SK-N-SH treated with all-trans-retinoic acid at 6 μM for 48 hours (cell line): ENCODE measurements around the gene RIMBP2.

Experiments used
- ATAC-seq: fragments of 200-7000 bp; cut with Tn5 transposase; 3 replicates; pipeline ENCODE4 v1.9.1; 2020; ENCODE audit warnings: mild to moderate bottlenecking, moderate library complexity
- ARNTL ChIP-seq: fragments of 450-650 bp; formaldehyde crosslinking; IDR thresholded peaks from 2 replicates; pipeline ENCODE4 v1.5.0; 2020; ENCODE audit warnings: low read depth, mild to moderate bottlenecking, moderate library complexity, borderline replicate concordance
- BACH2 ChIP-seq: fragments of 250-450 bp; sonication (Bioruptor Pico); IDR thresholded peaks from 2 replicates; pipeline ENCODE4 v1.9.0; 2021; ENCODE audit warnings: mild to moderate bottlenecking, borderline replicate concordance
- CREB5 ChIP-seq: fragments of 250-450 bp; sonication (Bioruptor Pico); IDR thresholded peaks from 2 replicates; pipeline ENCODE4 v1.5.1; 2020; ENCODE audit warnings: low read depth, mild to moderate bottlenecking, moderate library complexity
- CSDC2 ChIP-seq: fragments of 250-450 bp; sonication (Bioruptor Pico); IDR thresholded peaks from 2 replicates; pipeline ENCODE4 v1.5.0; 2020; ENCODE audit warnings: mild to moderate bottlenecking, moderate library complexity
- CSRNP3 ChIP-seq: fragments of 250-450 bp; sonication (Bioruptor Pico); IDR thresholded peaks from 2 replicates; pipeline ENCODE4 v1.5.1; 2021; ENCODE audit warnings: mild to moderate bottlenecking, moderate library complexity
- ESRRG ChIP-seq: fragments of 250-450 bp; sonication (Bioruptor Pico); IDR thresholded peaks from 2 replicates; pipeline ENCODE4 v1.6.1; 2021; ENCODE audit warnings: mild to moderate bottlenecking
- GLIS3 ChIP-seq: fragments of 250-450 bp; sonication (Bioruptor Pico); IDR thresholded peaks from 2 replicates; pipeline ENCODE4 v1.5.0; 2020; ENCODE audit warnings: mild to moderate bottlenecking, moderate library complexity
- ISL1 ChIP-seq: fragments of 250-450 bp; sonication (Bioruptor Pico); IDR thresholded peaks from 2 replicates; pipeline ENCODE4 v2.1.2; 2022; ENCODE audit warnings: mild to moderate bottlenecking, moderate library complexity
- OSR1 ChIP-seq: fragments of 250-450 bp; sonication (Bioruptor Pico); IDR thresholded peaks from 2 replicates; pipeline ENCODE4 v1.8.0; 2022; ENCODE audit warnings: moderate library complexity, mild to moderate bottlenecking, inconsistent platforms
- PATZ1 ChIP-seq: fragments of 250-450 bp; sonication (Bioruptor Pico); IDR thresholded peaks from 2 replicates; pipeline ENCODE4 v1.8.0; 2020; ENCODE audit warnings: mild to moderate bottlenecking, moderate library complexity, borderline replicate concordance
- POU6F1 ChIP-seq: fragments of 250-450 bp; sonication (Bioruptor Pico); IDR thresholded peaks from 2 replicates; pipeline ENCODE4 v1.8.0; 2021; ENCODE audit warnings: low read depth, mild to moderate bottlenecking, moderate library complexity, borderline replicate concordance
- PPARA ChIP-seq: fragments of 250-450 bp; sonication (Bioruptor Pico); IDR thresholded peaks from 2 replicates; pipeline ENCODE4 v1.5.0; 2020; ENCODE audit warnings: mild to moderate bottlenecking, borderline replicate concordance
- RARB ChIP-seq: fragments of 250-450 bp; sonication (Bioruptor Pico); IDR thresholded peaks from 2 replicates; pipeline ENCODE4 v1.8.0; 2021; ENCODE audit warnings: mild to moderate bottlenecking, moderate library complexity
- TCF4 ChIP-seq: fragments of 250-450 bp; sonication (Bioruptor Pico); IDR thresholded peaks from 2 replicates; pipeline ENCODE4 v1.8.0; 2021; ENCODE audit warnings: mild to moderate bottlenecking, moderate library complexity, borderline replicate concordance
- TOX ChIP-seq: fragments of 250-450 bp; sonication (Bioruptor Pico); IDR thresholded peaks from 2 replicates; pipeline ENCODE4 v1.8.0; 2021; ENCODE audit warnings: mild to moderate bottlenecking, moderate library complexity, borderline replicate concordance
- TSHZ2 ChIP-seq: fragments of 250-450 bp; sonication (Bioruptor Pico); IDR thresholded peaks from 2 replicates; pipeline ENCODE4 v1.5.0; 2020; ENCODE audit warnings: mild to moderate bottlenecking, moderate library complexity
- ZC3H10 ChIP-seq: fragments of 250-450 bp; sonication (Bioruptor Pico); IDR thresholded peaks from 2 replicates; pipeline ENCODE4 v1.5.1; 2021; ENCODE audit warnings: mild to moderate bottlenecking, moderate library complexity
- ZFP3 ChIP-seq: fragments of 250-450 bp; sonication (Bioruptor Pico); IDR thresholded peaks from 2 replicates; pipeline ENCODE4 v1.5.0; 2020; ENCODE audit warnings: mild to moderate bottlenecking, moderate library complexity
- ZFP30 ChIP-seq: fragments of 450-650 bp; formaldehyde crosslinking; IDR thresholded peaks from 2 replicates; pipeline ENCODE4 v1.5.0; 2022; ENCODE audit warnings: mild to moderate bottlenecking, moderate library complexity
- ZNF565 ChIP-seq: fragments of 450-650 bp; formaldehyde crosslinking; conservative IDR thresholded peaks from 2 replicates; pipeline ENCODE4 v1.5.0; 2020; ENCODE audit warnings: low read depth, mild to moderate bottlenecking, moderate library complexity
- ZNF70 ChIP-seq: fragments of 450-650 bp; formaldehyde crosslinking; IDR thresholded peaks from 2 replicates; pipeline ENCODE4 v1.5.0; 2020; ENCODE audit warnings: mild to moderate bottlenecking, moderate library complexity
- ZNF8 ChIP-seq: fragments of 450-650 bp; formaldehyde crosslinking; IDR thresholded peaks from 2 replicates; pipeline ENCODE4 v1.5.0; 2020; ENCODE audit warnings: mild to moderate bottlenecking, moderate library complexity

The RIMBP2 gene

GRCh38 chr12:130537655-130538054, 178.4 kb downstream of the RIMBP2 start:
- TF ChIP-seq ISL1 (CRISPR knock-in tag) = no peak
- no peak for TF ChIP-seq GLIS3 (CRISPR knock-in tag)
- no peak for TF ChIP-seq CSDC2
- no peak for TF ChIP-seq TOX (CRISPR knock-in tag)
- no peak for TF ChIP-seq BACH2 (CRISPR knock-in tag)
- no peak for ATAC-seq

- TF ChIP-seq OSR1 (CRISPR knock-in tag) (no peak), ZNF8 (CRISPR knock-in tag) (no peak), ZNF565 (CRISPR knock-in tag) (no peak), TOX (CRISPR knock-in tag) (no peak), GLIS3 (CRISPR knock-in tag) (no peak), ZC3H10 (CRISPR knock-in tag) (no peak), ZFP3 (CRISPR knock-in tag) (no peak), ESRRG (CRISPR knock-in tag) (no peak), RARB (CRISPR knock-in tag) (no peak), ZNF70 (no peak), PPARA (CRISPR knock-in tag) (no peak), BACH2 (CRISPR knock-in tag) (no peak), POU6F1 (CRISPR knock-in tag) (no peak)
- ATAC-seq = no peak
Measured at GRCh38 chr12:130537051-130537450, 179.0 kb downstream of the RIMBP2 start.

GRCh38 chr12:130530429-130530828, 185.7 kb downstream of the RIMBP2 start:
- no peak for ATAC-seq

More at GRCh38 chr12:130530429-130530828, 185.7 kb downstream of the RIMBP2 start:
- TF ChIP-seq ZFP30 (CRISPR knock-in tag) = no peak
- TF ChIP-seq OSR1 (CRISPR knock-in tag) = no peak
- no peak for TF ChIP-seq CSRNP3 (CRISPR knock-in tag)
- no peak for TF ChIP-seq TCF4
- TF ChIP-seq ZNF70 = no peak
- TF ChIP-seq CREB5 (CRISPR knock-in tag) = no peak
- TF ChIP-seq RARB (CRISPR knock-in tag) = no peak
- TF ChIP-seq ZNF565 (CRISPR knock-in tag) = no peak
- no peak for TF ChIP-seq PATZ1 (CRISPR knock-in tag)
- no peak for TF ChIP-seq CSDC2
- no peak for TF ChIP-seq TSHZ2 (CRISPR knock-in tag)
- no peak for TF ChIP-seq ZFP3 (CRISPR knock-in tag)
- TF ChIP-seq ARNTL (CRISPR knock-in tag) = no peak
- TF ChIP-seq, all 23 proteins: peak for 0
